H9 (cell line): ENCODE results near the gene NUP62CL. TPM values are rescaled to one million over a fixed set of nuclear protein-coding genes. Genes with fewer than 3 reads are reported as not detected.

Experiments
- DNase-seq: peaks from one replicate; pipeline ENCODE4 v3.0.0-alpha.2; 2017
- H2AFZ ChIP-seq: one replicate; pipeline ENCODE4 v1.6.1; 2013; ENCODE audit warnings: mild to moderate bottlenecking, low read length, control low read depth, moderate library complexity
- H2AK5ac ChIP-seq: 2 replicates; pipeline ENCODE4 v1.6.1; 2013; ENCODE audit warnings: low read length, control low read depth, mixed read lengths; ENCODE audit not compliant: insufficient read length
- H2BK120ac ChIP-seq: one replicate; pipeline ENCODE4 v1.6.1; 2013; ENCODE audit warnings: low read depth, mild to moderate bottlenecking, low read length, control low read depth, inconsistent platforms; ENCODE audit not compliant: poor library complexity, severe bottlenecking
- H2BK12ac ChIP-seq: 2 replicates; pipeline ENCODE4 v1.6.1; 2013; ENCODE audit warnings: low read length, control low read depth, mixed read lengths, low read depth; ENCODE audit not compliant: insufficient read length
- H2BK15ac ChIP-seq: 2 replicates; pipeline ENCODE4 v1.6.1; 2013; ENCODE audit warnings: low read depth, low read length, control low read depth
- H2BK20ac ChIP-seq: one replicate; pipeline ENCODE4 v1.6.1; 2013; ENCODE audit warnings: low read depth, mild to moderate bottlenecking, low read length, control low read depth, inconsistent platforms; ENCODE audit not compliant: poor library complexity, severe bottlenecking
- H2BK5ac ChIP-seq: 2 replicates; pipeline ENCODE4 v1.6.1; 2013; ENCODE audit warnings: low read length, control low read depth, mixed read lengths; ENCODE audit not compliant: insufficient read length
- H3K14ac ChIP-seq: 2 replicates; pipeline ENCODE4 v1.6.1; 2013; ENCODE audit warnings: low read length, control low read depth; ENCODE audit not compliant: insufficient read depth
- H3K18ac ChIP-seq: 2 replicates; pipeline ENCODE4 v1.6.1; 2013; ENCODE audit warnings: low read depth, mild to moderate bottlenecking, mixed read lengths, low read length, control low read depth; ENCODE audit not compliant: insufficient read length
- H3K23ac ChIP-seq: 2 replicates; pipeline ENCODE4 v1.6.1; 2013; ENCODE audit warnings: low read length, control low read depth, mixed read lengths, low read depth; ENCODE audit not compliant: insufficient read length
- H3K23me2 ChIP-seq: 2 replicates; pipeline ENCODE4 v1.6.1; 2013; ENCODE audit warnings: low read depth, mild to moderate bottlenecking, mixed read lengths, low read length, control low read depth; ENCODE audit not compliant: insufficient read length, poor library complexity, severe bottlenecking
- H3K27ac ChIP-seq: 2 replicates; pipeline ENCODE4 v1.5.1; 2013; ENCODE audit warnings: low read length, control low read depth, mixed read lengths, low read depth; ENCODE audit not compliant: insufficient read length
- H3K27me3 ChIP-seq: 2 replicates; pipeline ENCODE4 v1.6.1; 2013; ENCODE audit warnings: low read length, control low read depth, inconsistent platforms; ENCODE audit not compliant: insufficient read depth
- H3K4ac ChIP-seq: 2 replicates; pipeline ENCODE4 v1.6.1; 2013; ENCODE audit warnings: low read depth, mild to moderate bottlenecking, control low read depth, inconsistent platforms, low read length, moderate library complexity
- H3K4me1 ChIP-seq: 2 replicates; pipeline ENCODE4 v1.6.1; 2013; ENCODE audit warnings: low read length, control low read depth, inconsistent platforms; ENCODE audit not compliant: insufficient read depth
- H3K4me2 ChIP-seq: 2 replicates; pipeline ENCODE4 v1.6.1; 2013; ENCODE audit warnings: low read length, control low read depth, mixed read lengths; ENCODE audit not compliant: insufficient read length, insufficient read depth
- H3K56ac ChIP-seq: 2 replicates; pipeline ENCODE4 v1.6.1; 2013; ENCODE audit warnings: low read depth, mild to moderate bottlenecking, mixed read lengths, low read length, control low read depth; ENCODE audit not compliant: insufficient read length
- H3K79me1 ChIP-seq: 2 replicates; pipeline ENCODE4 v1.6.1; 2013; ENCODE audit warnings: low read depth, mild to moderate bottlenecking, moderate library complexity, low read length, control low read depth, inconsistent platforms; ENCODE audit not compliant: insufficient read depth, poor library complexity, severe bottlenecking
- H3K79me2 ChIP-seq: 2 replicates; pipeline ENCODE4 v1.6.1; 2013; ENCODE audit warnings: low read length, control low read depth, inconsistent platforms; ENCODE audit not compliant: insufficient read depth
- H3K9ac ChIP-seq: 2 replicates; pipeline ENCODE4 v1.6.1; 2013; ENCODE audit warnings: low read length, control low read depth, mixed read lengths; ENCODE audit not compliant: insufficient read length; ENCODE audit errors: extremely low read depth
- H3K9me3 ChIP-seq: one replicate; pipeline ENCODE4 v1.6.1; 2013; ENCODE audit warnings: low read depth, low read length, inconsistent platforms; ENCODE audit not compliant: control insufficient read depth
- H3T11ph ChIP-seq: one replicate; pipeline ENCODE4 v1.6.1; 2013; ENCODE audit warnings: mild to moderate bottlenecking, low read length, control low read depth, inconsistent platforms
- H4K20me1 ChIP-seq: one replicate; pipeline ENCODE4 v1.6.1; 2013; ENCODE audit not compliant: control insufficient read depth, insufficient read length, insufficient read depth
- H4K5ac ChIP-seq: 2 replicates; pipeline ENCODE4 v1.6.1; 2013; ENCODE audit warnings: low read depth, mild to moderate bottlenecking, mixed read lengths, low read length, control low read depth; ENCODE audit not compliant: insufficient read length
- H4K8ac ChIP-seq: replicated peaks from 2 replicates; pipeline ENCODE4 v1.6.1; 2013; ENCODE audit warnings: low read length, control low read depth, mixed read lengths, low read depth; ENCODE audit not compliant: insufficient read length
- H4K91ac ChIP-seq: 2 replicates; pipeline ENCODE4 v1.6.1; 2013; ENCODE audit warnings: low read depth, mild to moderate bottlenecking, moderate library complexity, mixed read lengths, low read length, control low read depth; ENCODE audit not compliant: insufficient read length
- H3K27ac Mint-ChIP-seq, 3 experiments: 2 replicates in 2 of 3; 3 replicates in 1 of 3; pipeline ENCODE4 v1.8.0; 2020 to 2021; ENCODE audit warnings: mixed read lengths in 3 of 3, mild to moderate bottlenecking in 1 of 3, moderate library complexity in 1 of 3
- H3K27me3 Mint-ChIP-seq: 2 replicates; pipeline ENCODE4 v1.8.0; 2021; ENCODE audit warnings: low read depth, mild to moderate bottlenecking, moderate library complexity, mixed read lengths
- H3K36me3 Mint-ChIP-seq, 3 experiments: 2 replicates in 2 of 3; 3 replicates in 1 of 3; pipeline ENCODE4 v1.8.0; 2020 to 2021; ENCODE audit warnings: low read depth in 3 of 3, mixed read lengths in 3 of 3; ENCODE audit not compliant: insufficient read depth in 1 of 3
- H3K4me1 Mint-ChIP-seq, 2 experiments: 2 replicates each; pipeline ENCODE4 v1.8.0; 2020; ENCODE audit warnings: mixed read lengths in 2 of 2
- H3K4me3 Mint-ChIP-seq, 2 experiments: 2 replicates in 1 of 2; 3 replicates in 1 of 2; pipeline ENCODE4 v1.8.0; 2020 to 2021; ENCODE audit warnings: mild to moderate bottlenecking in 2 of 2, mixed read lengths in 2 of 2, moderate library complexity in 1 of 2
- H3K9me3 Mint-ChIP-seq, 2 experiments: 2 replicates in 1 of 2; 3 replicates in 1 of 2; pipeline ENCODE4 v1.8.0; 2020; ENCODE audit warnings: mild to moderate bottlenecking in 2 of 2, mixed read lengths in 2 of 2, moderate library complexity in 1 of 2
- CTCF ChIP-seq: fragments of 200-600 bp; sonication (generic); conservative IDR thresholded peaks from 3 replicates; pipeline ENCODE4 v1.8.0; 2021; ENCODE audit warnings: antibody characterized with exemption, mild to moderate bottlenecking
- WGBS: extraction: QIAGEN DNeasy Blood & Tissue Kit; methylation state at CpG from one replicate; pipeline ENCODE4 v1.1.7; 2013; ENCODE audit warnings: missing lambda C conversion rate, low lambda C conversion rate, mixed read lengths; ENCODE audit not compliant: insufficient read length; ENCODE audit errors: extremely low coverage; 5-methylcytosine and 5-hydroxymethylcytosine counted together
- total RNA-seq: library from RNA; stranded (reverse); gene quantifications from 2 replicates; pipeline ENCODE4 v1.2.1, GENCODE V29; 2021

Gene NUP62CL
- total RNA-seq, 1 experiment from 2014 or later, result 3.9 TPM

- no peaks in the 10 kb centered on the region for H3K79me2 ChIP-seq
- H3K4me1 Mint-ChIP-seq, result peaks cover 0 to 5% of the 10 kb centered on the region in 2 experiments; a peak in 2 of 4 replicates
- H3K56ac ChIP-seq, result no peak overlapping the region
Observed at GRCh38 chrX:107076158-107076557, 130.1 kb downstream of the NUP62CL start.

More at GRCh38 chrX:107076158-107076557, 130.1 kb downstream of the NUP62CL start:
- Mint-ChIP-seq H3K27ac (no peak overlapping the region), H3K36me3 (peaks cover 9 to 35% (median 14%) of the 10 kb centered on the region in 3 experiments; a peak in 6 of 7 replicates), H3K27me3 (no peaks in the 10 kb centered on the region), H3K9me3 (peaks cover 21 to 45% of the 10 kb centered on the region in 2 experiments), H3K4me3 (no peak overlapping the region)
- no peak overlapping the region for H2BK15ac ChIP-seq
- H3K27ac ChIP-seq, result no peak overlapping the region
- DNase-seq, result no peak
- TF ChIP-seq CTCF, result no peak
- H2BK120ac ChIP-seq, result no peak overlapping the region
- H2BK12ac ChIP-seq, result no peak overlapping the region
- no CpG with 5 or more reads among the region's 6 CpGs for WGBS
- H2BK5ac ChIP-seq, result no peak overlapping the region
- no peak overlapping the region for H3T11ph ChIP-seq
- H3K79me1 ChIP-seq, result no peaks in the 10 kb centered on the region
- H2AFZ ChIP-seq, result no peak overlapping the region
- H4K5ac ChIP-seq, result no peak overlapping the region
- H3K23me2 ChIP-seq, result no peaks in the 10 kb centered on the region
- H3K14ac ChIP-seq, result no peak overlapping the region
- no peak overlapping the region for H4K8ac ChIP-seq
- H3K4me2 ChIP-seq, result no peak overlapping the region
- H2AK5ac ChIP-seq, result no peak overlapping the region
- H4K91ac ChIP-seq, result no peak overlapping the region
- no peak overlapping the region for H2BK20ac ChIP-seq
- H4K20me1 ChIP-seq, result no peaks in the 10 kb centered on the region
- no peaks in the 10 kb centered on the region for H3K9me3 ChIP-seq
- H3K23ac ChIP-seq, result no peak overlapping the region
- H3K18ac ChIP-seq, result no peak overlapping the region
- no peaks in the 10 kb centered on the region for H3K4me1 ChIP-seq
- no peak overlapping the region for H3K4ac ChIP-seq
- H3K27me3 ChIP-seq, result no peaks in the 10 kb centered on the region
- H3K9ac ChIP-seq, result no peak overlapping the region

Other genes with a start within 250 kb of the NUP62CL start
- gene MORC4, start 206.2 kb downstream of the NUP62CL start, total RNA-seq, result 3.0 and 4.3 TPM in 2 replicates
- 19.4 and 19.6 TPM in 2 replicates for gene RBM41, start 87.6 kb downstream of the NUP62CL start, total RNA-seq
- not detected in 2 replicates for gene DNAAF6, start 178 bp upstream of the NUP62CL start, total RNA-seq
- gene FRMPD3, start 243.2 kb upstream of the NUP62CL start, total RNA-seq, result 0.22 and 0.26 TPM in 2 replicates